HepG2 (cell line): ENCODE measurements around the gene TLCD3A. TPM values are rescaled to one million over a fixed set of nuclear protein-coding genes. Genes with fewer than 3 reads are reported as not detected.

Experiments used
- ARID4A ChIP-seq: sonication (generic); formaldehyde crosslinking; IDR thresholded peaks from 2 replicates; pipeline ENCODE4 v1.5.0; 2020; ENCODE audit warnings: mild to moderate bottlenecking, missing genetic modification reagents, borderline replicate concordance
- ARNT ChIP-seq: fragments of 450-650 bp; IDR thresholded peaks from 2 replicates; pipeline ENCODE4 v1.6.1; 2017
- ATF4 ChIP-seq, 2 experiments: fragments of 450-650 bp in 1 of 2; sonication (generic) in 1 of 2; formaldehyde crosslinking; IDR thresholded peaks; 2 replicates each; pipeline versions ENCODE4 v1.5.0 to v1.8.0; 2020 to 2022; ENCODE audit warnings: mild to moderate bottlenecking in 1 of 2, missing genetic modification reagents in 1 of 2
- CAMTA2 ChIP-seq: sonication (generic); formaldehyde crosslinking; IDR thresholded peaks from 2 replicates; pipeline ENCODE4 v1.4.0; 2020; ENCODE audit warnings: mild to moderate bottlenecking, missing genetic modification reagents, borderline replicate concordance
- DZIP1 ChIP-seq: sonication (generic); formaldehyde crosslinking; IDR thresholded peaks from 2 replicates; pipeline ENCODE4 v1.5.0; 2020; ENCODE audit warnings: mild to moderate bottlenecking, missing genetic modification reagents
- HOXA3 ChIP-seq: sonication (generic); formaldehyde crosslinking; IDR thresholded peaks from 2 replicates; pipeline ENCODE4 v1.5.0; 2020; ENCODE audit warnings: missing genetic modification reagents
- KMT2A ChIP-seq: sonication (generic); formaldehyde crosslinking; IDR thresholded peaks from 2 replicates; pipeline ENCODE4 v1.4.0; 2020; ENCODE audit warnings: missing genetic modification reagents
- NRL ChIP-seq: sonication (generic); formaldehyde crosslinking; IDR thresholded peaks from 2 replicates; pipeline ENCODE4 v1.5.0; 2020; ENCODE audit warnings: missing genetic modification reagents, mild to moderate bottlenecking, moderate library complexity, borderline replicate concordance
- SAFB2 ChIP-seq: sonication (generic); formaldehyde crosslinking; IDR thresholded peaks from 2 replicates; pipeline ENCODE4 v1.5.1; 2020; ENCODE audit warnings: missing genetic modification reagents, low read depth, mild to moderate bottlenecking, borderline replicate concordance
- ZBTB7B ChIP-seq: sonication (generic); formaldehyde crosslinking; IDR thresholded peaks from 2 replicates; pipeline ENCODE4 v1.4.0; 2020; ENCODE audit warnings: missing genetic modification reagents
- ZGPAT ChIP-seq: IDR thresholded peaks from 2 replicates; pipeline ENCODE4 v1.6.1; 2016; ENCODE audit warnings: mild to moderate bottlenecking
- ZHX1 ChIP-seq: sonication (generic); formaldehyde crosslinking; IDR thresholded peaks from 2 replicates; pipeline ENCODE4 v1.8.1; 2022; ENCODE audit warnings: low read depth, mild to moderate bottlenecking, missing genetic modification reagents
- ZNF564 ChIP-seq: sonication (generic); formaldehyde crosslinking; IDR thresholded peaks from 2 replicates; pipeline ENCODE4 v1.8.1; 2023; ENCODE audit warnings: mild to moderate bottlenecking, missing genetic modification reagents
- ZNF607 ChIP-seq: sonication (generic); formaldehyde crosslinking; IDR thresholded peaks from 2 replicates; pipeline ENCODE4 v1.5.1; 2020; ENCODE audit warnings: missing genetic modification reagents, mild to moderate bottlenecking, borderline replicate concordance
- ZNF660 ChIP-seq: sonication (generic); formaldehyde crosslinking; IDR thresholded peaks from 2 replicates; pipeline ENCODE4 v1.5.1; 2020; ENCODE audit warnings: mild to moderate bottlenecking, low read depth, missing genetic modification reagents, borderline replicate concordance
- ZNF878 ChIP-seq: sonication (generic); formaldehyde crosslinking; IDR thresholded peaks from 2 replicates; pipeline ENCODE4 v1.8.1; 2023; ENCODE audit warnings: mild to moderate bottlenecking, missing genetic modification reagents, moderate library complexity
- polyA plus RNA-seq, 8 experiments: library from polyadenylated mRNA; depleted of rRNA in 3 of 8; stranded (reverse) in 7 of 8; unstranded in 1 of 8; fragments of >200 nt; fragmentation: Illumina TruSeq in 4 of 8; extraction: Trizol in 4 of 8; gene quantifications; 2 replicates each; pipeline versions ENCODE4 v1.2.1 to v1.2.3, GENCODE V29; 2011 to 2016; ENCODE audit warnings: low read depth in 4 of 8, missing spikeins in 1 of 8, mixed read lengths in 1 of 8; ENCODE audit not compliant: insufficient read depth in 1 of 8
- total RNA-seq, 5 experiments: library from RNA; depleted of rRNA; stranded (reverse); fragments of >200 nt; fragmentation: Illumina TruSeq; extraction: Trizol; gene quantifications; 2 replicates each; pipeline ENCODE4 v1.2.3, GENCODE V29; 2016; ENCODE audit warnings: low read depth in 1 of 5

TLCD3A gene
- total and polyA plus RNA-seq, 2 of the 13 experiments (the other 11 are each of a cell fraction or from before 2014, with no cell fraction given): 25.2 to 46.6 TPM

GRCh38 chr17:752002-752619, 19.7 kb downstream of the TLCD3A start, which contains the start of gene GEMIN4 (continued):
- TF ChIP-seq ARID4A (peak; percentile 90; the same call in 1 of the 2 replicates), ZNF660 (CRISPR knock-in tag) (no peak), SAFB2 (CRISPR knock-in tag) (peak; percentile 84; the same call in 1 of the 2 replicates), ARNT (no peak), NRL (peak; percentile 83), ZBTB7B (peak; percentile 62; the same call in 1 of the 2 replicates), ATF4 (CRISPR knock-in tag; IDR thresholded peaks at IDR 0.05) (0 out of 4 replicates have a peak, but pooled peaks of 1 of the 2 experiments have one; percentile 27), DZIP1 (CRISPR knock-in tag) (no peak; the same call in 1 of the 2 replicates), CAMTA2 (CRISPR knock-in tag) (peak; percentile 43; the same call in 1 of the 2 replicates), ZHX1 (CRISPR knock-in tag) (peak; percentile 80), ZNF878 (CRISPR knock-in tag) (peak; percentile 61; the same call in 1 of the 2 replicates), ZNF607 (CRISPR knock-in tag) (peak; percentile 73; the same call in 1 of the 2 replicates), ZNF564 (CRISPR knock-in tag) (peak; percentile 35; the same call in 1 of the 2 replicates), HOXA3 (CRISPR knock-in tag) (peak; percentile 76; the same call in 1 of the 2 replicates), KMT2A (CRISPR knock-in tag) (peak; percentile 52; the same call in 1 of the 2 replicates), ZGPAT (CRISPR knock-in tag) (peak; percentile 44; the same call in 1 of the 2 replicates)
